ENCODE data around the gene EXOC7. TPM values are rescaled to one million over a fixed set of nuclear protein-coding genes. Genes with fewer than 3 reads are reported as not detected.

EXOC7 gene
- total RNA-seq, 3 donors from 2014 or later = 91.4 to 103 (median 93.9) TPM

DNA sequence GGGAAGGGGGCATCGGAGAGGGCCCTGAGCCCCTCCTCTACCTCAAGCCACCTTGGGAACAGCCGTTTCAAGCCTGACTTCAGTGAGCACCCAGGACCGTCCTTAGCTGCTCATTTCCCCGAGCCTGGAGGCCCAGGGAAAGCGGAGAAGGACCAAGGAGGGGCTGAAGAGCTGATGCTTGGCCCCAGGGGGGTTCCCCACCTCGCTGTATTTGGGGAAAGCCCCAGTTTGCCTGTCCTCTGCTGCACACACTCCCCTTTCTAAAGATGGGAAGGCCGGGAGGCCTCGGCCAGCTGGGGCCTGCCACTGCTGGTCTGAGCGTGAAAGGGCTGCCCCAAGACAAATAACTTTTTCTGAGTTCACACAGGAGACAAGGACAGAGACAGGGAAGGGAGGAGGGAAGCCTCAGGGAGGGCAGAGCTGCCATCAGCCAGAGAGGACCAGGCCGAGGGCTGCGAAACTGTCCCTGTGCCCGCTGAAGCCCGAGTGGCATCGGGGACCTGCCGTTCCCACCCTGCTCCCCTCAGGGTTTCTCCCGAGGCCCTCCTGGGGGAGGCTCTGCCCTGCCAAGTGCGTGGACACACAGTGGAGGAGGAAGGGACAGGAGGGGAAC is 13.0 kb downstream of the EXOC7 start:
- peak overlapping the region; percentile 52 to 64 for H3K27ac ChIP-seq
- H3K4me3 ChIP-seq = no peak overlapping the region
- H3K9me3 ChIP-seq = no peaks in the 10 kb centered on the region
- H3K4me1 ChIP-seq = no peaks in the 10 kb centered on the region
- no peak for TF ChIP-seq CTCF (IDR thresholded peaks at IDR 0.05)
- no peak for TF ChIP-seq POLR2A (IDR thresholded peaks at IDR 0.05)
- TF ChIP-seq POLR2AphosphoS5 (IDR thresholded peaks at IDR 0.05) = no peak
- intact Hi-C loops (cut with DNase I; ENCODE audit: low total_unique reads) = no loop called here
- H3K27me3 ChIP-seq = no peaks in the 10 kb centered on the region
- DNase-seq (ENCODE audit: low spot score in 2 of 2) = no peak
- no peaks in the 10 kb centered on the region for H3K36me3 ChIP-seq

DNA sequence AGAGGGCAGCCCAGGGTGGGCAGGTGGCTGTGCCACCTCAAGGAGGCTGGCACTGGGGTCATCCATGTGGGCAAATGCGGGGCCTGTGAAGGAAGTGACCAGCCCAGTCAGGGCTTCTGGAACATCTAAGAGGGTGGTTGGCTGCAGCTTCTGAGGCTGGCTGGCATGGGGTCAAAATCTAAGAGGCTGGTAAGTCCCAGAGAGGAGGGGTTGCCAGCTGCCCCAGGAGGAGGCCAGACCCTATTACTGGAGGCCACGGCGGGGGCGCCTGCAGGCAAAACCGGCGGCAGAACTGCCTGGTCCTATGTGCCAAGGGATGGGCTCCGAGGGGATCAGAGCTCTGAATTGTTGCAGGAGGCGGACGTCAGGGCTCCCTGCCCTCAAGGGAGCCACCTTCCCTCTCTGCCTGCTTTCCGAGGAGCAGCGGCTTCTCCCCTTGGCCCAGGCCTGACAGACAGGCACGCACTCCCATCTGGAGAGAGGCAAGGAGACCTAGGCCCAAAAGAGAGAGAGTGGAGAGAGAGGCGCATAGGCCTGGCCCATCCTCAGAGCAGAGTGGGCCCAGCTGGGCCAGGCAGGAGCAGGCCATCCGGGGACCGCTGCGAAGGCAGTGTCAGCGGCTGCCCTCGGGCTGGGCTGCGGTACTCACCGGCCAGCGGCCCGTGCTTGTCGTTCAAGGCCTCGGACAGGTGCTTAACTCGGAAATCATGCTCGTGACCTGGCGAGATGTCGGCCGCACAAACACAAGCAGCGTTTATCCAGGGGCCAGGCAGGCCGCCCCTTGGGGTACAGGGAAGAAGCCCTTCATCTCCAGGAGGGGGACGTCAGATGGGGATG is 13.7 kb downstream of the EXOC7 start:
- peaks cover 5% of the 10 kb centered on the region for H3K36me3 ChIP-seq
- no peaks in the 10 kb centered on the region for H3K27me3 ChIP-seq
- no peak for DNase-seq (ENCODE audit: low spot score in 2 of 2)
- H3K9me3 ChIP-seq = no peaks in the 10 kb centered on the region
- intact Hi-C loops (cut with DNase I; ENCODE audit: low total_unique reads) = no loop called here
- TF ChIP-seq POLR2AphosphoS5 (IDR thresholded peaks at IDR 0.05) = no peak
- peak overlapping the region; percentile 52 to 64 for H3K27ac ChIP-seq
- no peaks in the 10 kb centered on the region for H3K4me1 ChIP-seq
- H3K4me3 ChIP-seq = no peak overlapping the region

DNA sequence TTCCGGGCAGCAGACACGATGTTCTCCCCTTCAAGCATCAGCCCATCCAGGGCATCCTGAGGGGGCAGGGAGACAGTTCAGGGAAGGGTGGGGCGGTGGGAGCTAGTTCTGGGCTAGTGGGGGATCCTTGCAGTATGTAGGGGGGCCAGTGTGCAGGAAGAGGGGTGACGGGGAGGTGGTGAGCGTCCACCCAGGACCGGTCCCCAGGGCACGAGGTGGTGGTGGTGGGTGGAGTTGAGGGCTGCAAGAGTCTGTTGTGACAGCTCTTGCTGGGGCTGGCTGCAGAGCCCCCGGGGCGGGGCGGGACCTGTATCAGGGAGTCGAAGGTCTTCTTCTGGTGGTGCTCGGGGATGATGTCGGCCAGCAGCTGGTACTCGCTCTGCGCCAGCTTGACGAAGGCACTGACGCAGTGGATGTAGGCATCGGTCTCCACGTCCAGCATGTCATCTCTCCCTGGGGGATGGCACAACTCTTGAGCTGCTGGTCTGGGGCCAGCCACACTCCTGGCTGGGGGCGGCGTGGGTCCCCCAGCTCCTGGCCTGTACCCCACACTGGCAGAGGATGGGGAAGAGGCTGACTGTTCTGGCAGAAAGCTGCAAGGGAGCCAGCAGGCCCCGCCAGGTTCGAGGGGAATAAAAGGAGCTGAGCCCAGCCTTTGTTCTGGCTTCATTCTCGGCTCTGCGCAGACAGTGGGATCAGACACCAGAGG is 14.6 kb downstream of the EXOC7 start:
- no peak overlapping the region for H3K27ac ChIP-seq
- no peaks in the 10 kb centered on the region for H3K4me1 ChIP-seq
- H3K9me3 ChIP-seq = no peaks in the 10 kb centered on the region
- no peak overlapping the region for H3K4me3 ChIP-seq
- intact Hi-C loops (cut with DNase I; ENCODE audit: low total_unique reads) = no loop called here
- peaks cover 6% of the 10 kb centered on the region for H3K36me3 ChIP-seq
- DNase-seq (ENCODE audit: low spot score in 2 of 2) = no peak
- no peaks in the 10 kb centered on the region for H3K27me3 ChIP-seq
- TF ChIP-seq CTCF (IDR thresholded peaks at IDR 0.05) (no peak), POLR2A (IDR thresholded peaks at IDR 0.05) (no peak), POLR2AphosphoS5 (IDR thresholded peaks at IDR 0.05) (no peak)

GRCh38 chr17:76088041-76088867 is 15.3 kb downstream of the EXOC7 start:
- DNase-seq (ENCODE audit: low spot score in 2 of 2) = no peak

More at GRCh38 chr17:76088041-76088867, 15.3 kb downstream of the EXOC7 start:
- Histone ChIP-seq H3K27ac (no peak overlapping the region), H3K27me3 (no peaks in the 10 kb centered on the region), H3K4me1 (no peaks in the 10 kb centered on the region), H3K9me3 (no peaks in the 10 kb centered on the region), H3K4me3 (no peak overlapping the region), H3K36me3 (peaks cover 6% of the 10 kb centered on the region)
- TF ChIP-seq POLR2A (IDR thresholded peaks at IDR 0.05) (no peak), CTCF (IDR thresholded peaks at IDR 0.05) (no peak), POLR2AphosphoS5 (IDR thresholded peaks at IDR 0.05) (no peak)
- intact Hi-C loops (cut with DNase I; ENCODE audit: low total_unique reads) = no loop called here

All from breast epithelium (tissue), 4 donors.